ENCODE measurements around the gene SIN3A.
"Not testable (repeated sequence)": the region's sequence is repeated elsewhere in the genome, so short reads cannot be mapped to it uniquely, and the experiment has no call there.

Gene SIN3A

GRCh38 chr15:75446151-75446550, 5.3 kb downstream of the SIN3A start:
- H3K4me1 ChIP-seq (ENCODE audit: control insufficient read depth, insufficient read depth, low read length), result peaks cover 8% of the 10 kb centered on the region
- no peaks in the 10 kb centered on the region for H3K27me3 ChIP-seq (ENCODE audit: control insufficient read depth, insufficient read depth, low read length)
- no peak overlapping the region for H3K9ac ChIP-seq (ENCODE audit: low read length)

DNA sequence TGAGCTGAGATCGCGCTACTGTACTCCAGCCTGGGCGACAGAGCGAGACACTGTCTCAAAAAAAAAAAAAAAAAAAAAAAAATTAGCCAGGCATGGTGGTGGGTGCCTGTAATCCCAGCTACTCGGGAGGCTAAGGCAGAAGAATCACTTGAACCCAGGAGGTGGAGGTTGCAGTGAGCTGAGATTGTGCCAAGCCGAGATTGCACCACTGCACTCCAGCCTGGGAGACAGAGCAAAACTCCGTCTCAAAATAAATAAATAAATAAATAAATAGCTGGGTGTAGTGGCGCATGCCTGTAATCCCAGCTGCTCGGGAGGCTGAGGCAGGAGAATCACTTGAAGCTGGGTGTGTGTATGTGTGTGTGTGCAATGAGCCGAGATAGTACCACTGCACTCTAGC, 6.2 kb downstream of the SIN3A start:
- H3K4me3 ChIP-seq (ENCODE audit: low read length); H3K9ac ChIP-seq (ENCODE audit: low read length); H3K27me3 ChIP-seq (ENCODE audit: control insufficient read depth, insufficient read depth, low read length); H3K4me1 ChIP-seq (ENCODE audit: control insufficient read depth, insufficient read depth, low read length); H3K9me3 ChIP-seq (ENCODE audit: control insufficient read depth, low read length); H3K36me3 ChIP-seq (ENCODE audit: control insufficient read depth, insufficient read depth, low read length): not testable (repeated sequence)

More at GRCh38 chr15:75446151-75446550, 5.3 kb downstream of the SIN3A start:
- no peak overlapping the region for H3K4me3 ChIP-seq (ENCODE audit: low read length)
- H3K9me3 ChIP-seq (ENCODE audit: control insufficient read depth, low read length), result no peaks in the 10 kb centered on the region
- no peaks in the 10 kb centered on the region for H3K36me3 ChIP-seq (ENCODE audit: control insufficient read depth, insufficient read depth, low read length)

- not testable (repeated sequence) for H3K4me3 ChIP-seq (ENCODE audit: low read length)
Observed at GRCh38 chr15:75443972-75444453, 7.5 kb downstream of the SIN3A start.

GRCh38 chr15:75437721-75438120, 13.8 kb downstream of the SIN3A start:
- Histone ChIP-seq H3K4me3 (ENCODE audit: low read length) (no peak overlapping the region), H3K27me3 (ENCODE audit: control insufficient read depth, insufficient read depth, low read length) (no peaks in the 10 kb centered on the region), H3K9me3 (ENCODE audit: control insufficient read depth, low read length) (no peaks in the 10 kb centered on the region), H3K9ac (ENCODE audit: low read length) (no peak overlapping the region), H3K36me3 (ENCODE audit: control insufficient read depth, insufficient read depth, low read length) (no peaks in the 10 kb centered on the region), H3K4me1 (ENCODE audit: control insufficient read depth, insufficient read depth, low read length) (no peaks in the 10 kb centered on the region)

More at GRCh38 chr15:75443972-75444453, 7.5 kb downstream of the SIN3A start:
- H3K9me3 ChIP-seq (ENCODE audit: control insufficient read depth, low read length); H3K36me3 ChIP-seq (ENCODE audit: control insufficient read depth, insufficient read depth, low read length); H3K9ac ChIP-seq (ENCODE audit: low read length); H3K27me3 ChIP-seq (ENCODE audit: control insufficient read depth, insufficient read depth, low read length); H3K4me1 ChIP-seq (ENCODE audit: control insufficient read depth, insufficient read depth, low read length): not testable (repeated sequence)

DNA sequence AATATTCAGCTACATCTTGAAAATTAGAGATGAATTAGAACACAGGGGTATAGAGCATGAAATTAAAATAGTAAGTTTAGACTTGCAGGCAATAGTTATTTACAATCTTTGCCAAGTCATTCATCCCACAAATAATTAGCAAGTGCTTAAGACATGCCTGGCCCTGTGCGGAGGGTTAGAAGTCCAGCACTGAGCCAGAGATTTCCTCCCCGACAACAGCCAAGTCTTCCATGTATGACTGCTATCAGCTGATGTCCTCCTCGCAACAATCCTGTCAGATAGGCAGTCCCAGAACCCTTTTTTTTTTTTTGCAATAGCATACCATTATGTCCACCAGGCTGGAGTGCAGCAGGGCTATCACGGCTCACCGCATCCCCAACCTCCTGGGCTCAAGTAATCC, 14.6 kb downstream of the SIN3A start:
- no peaks in the 10 kb centered on the region for H3K4me1 ChIP-seq (ENCODE audit: control insufficient read depth, insufficient read depth, low read length)
- H3K27me3 ChIP-seq (ENCODE audit: control insufficient read depth, insufficient read depth, low read length), result no peaks in the 10 kb centered on the region
- no peak overlapping the region for H3K9ac ChIP-seq (ENCODE audit: low read length)
- no peaks in the 10 kb centered on the region for H3K36me3 ChIP-seq (ENCODE audit: control insufficient read depth, insufficient read depth, low read length)
- no peak overlapping the region for H3K4me3 ChIP-seq (ENCODE audit: low read length)
- H3K9me3 ChIP-seq (ENCODE audit: control insufficient read depth, low read length), result no peaks in the 10 kb centered on the region

GRCh38 chr15:75431682-75432081, 19.8 kb downstream of the SIN3A start:
- Histone ChIP-seq H3K9ac (ENCODE audit: low read length) (no peak overlapping the region), H3K4me1 (ENCODE audit: control insufficient read depth, insufficient read depth, low read length) (no peaks in the 10 kb centered on the region), H3K9me3 (ENCODE audit: control insufficient read depth, low read length) (no peaks in the 10 kb centered on the region), H3K27me3 (ENCODE audit: control insufficient read depth, insufficient read depth, low read length) (no peaks in the 10 kb centered on the region), H3K36me3 (ENCODE audit: control insufficient read depth, insufficient read depth, low read length) (no peaks in the 10 kb centered on the region), H3K4me3 (ENCODE audit: low read length) (no peak overlapping the region)

- Histone ChIP-seq H3K9me3 (ENCODE audit: control insufficient read depth, low read length) (no peaks in the 10 kb centered on the region), H3K4me3 (ENCODE audit: low read length) (no peak overlapping the region), H3K27me3 (ENCODE audit: control insufficient read depth, insufficient read depth, low read length) (no peaks in the 10 kb centered on the region), H3K9ac (ENCODE audit: low read length) (no peak overlapping the region), H3K4me1 (ENCODE audit: control insufficient read depth, insufficient read depth, low read length) (no peaks in the 10 kb centered on the region), H3K36me3 (ENCODE audit: control insufficient read depth, insufficient read depth, low read length) (no peaks in the 10 kb centered on the region)
Observed at GRCh38 chr15:75431270-75431669, 20.2 kb downstream of the SIN3A start.

GRCh38 chr15:75430259-75430658, 21.2 kb downstream of the SIN3A start:
- no peaks in the 10 kb centered on the region for H3K9me3 ChIP-seq (ENCODE audit: control insufficient read depth, low read length)
- H3K9ac ChIP-seq (ENCODE audit: low read length), result no peak overlapping the region
- no peaks in the 10 kb centered on the region for H3K27me3 ChIP-seq (ENCODE audit: control insufficient read depth, insufficient read depth, low read length)
- H3K36me3 ChIP-seq (ENCODE audit: control insufficient read depth, insufficient read depth, low read length), result no peaks in the 10 kb centered on the region
- no peaks in the 10 kb centered on the region for H3K4me1 ChIP-seq (ENCODE audit: control insufficient read depth, insufficient read depth, low read length)
- no peak overlapping the region for H3K4me3 ChIP-seq (ENCODE audit: low read length)

DNA sequence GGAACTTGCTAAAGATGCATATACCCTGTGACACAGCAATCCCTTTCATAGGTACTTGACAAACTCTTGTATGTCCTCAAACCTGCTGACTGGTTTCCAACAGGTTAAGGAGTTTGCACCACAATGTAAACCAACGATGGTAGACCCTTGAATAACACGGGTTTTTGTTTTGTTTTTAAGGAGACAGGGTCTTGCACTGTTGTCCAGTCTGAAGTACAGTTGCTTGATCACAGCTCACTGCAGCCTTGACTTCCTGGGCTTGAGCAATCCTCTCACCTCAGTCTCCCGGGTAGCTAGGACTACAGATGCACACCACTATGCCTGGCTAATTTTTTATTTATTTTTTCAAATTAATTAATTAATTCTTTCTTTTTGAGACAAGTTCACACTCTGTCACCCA, 23.3 kb downstream of the SIN3A start:
- H3K4me3 ChIP-seq (ENCODE audit: low read length), result no peak overlapping the region
- no peaks in the 10 kb centered on the region for H3K9me3 ChIP-seq (ENCODE audit: control insufficient read depth, low read length)
- no peaks in the 10 kb centered on the region for H3K4me1 ChIP-seq (ENCODE audit: control insufficient read depth, insufficient read depth, low read length)
- H3K27me3 ChIP-seq (ENCODE audit: control insufficient read depth, insufficient read depth, low read length), result no peaks in the 10 kb centered on the region
- H3K36me3 ChIP-seq (ENCODE audit: control insufficient read depth, insufficient read depth, low read length), result no peaks in the 10 kb centered on the region
- H3K9ac ChIP-seq (ENCODE audit: low read length), result no peak overlapping the region

DNA sequence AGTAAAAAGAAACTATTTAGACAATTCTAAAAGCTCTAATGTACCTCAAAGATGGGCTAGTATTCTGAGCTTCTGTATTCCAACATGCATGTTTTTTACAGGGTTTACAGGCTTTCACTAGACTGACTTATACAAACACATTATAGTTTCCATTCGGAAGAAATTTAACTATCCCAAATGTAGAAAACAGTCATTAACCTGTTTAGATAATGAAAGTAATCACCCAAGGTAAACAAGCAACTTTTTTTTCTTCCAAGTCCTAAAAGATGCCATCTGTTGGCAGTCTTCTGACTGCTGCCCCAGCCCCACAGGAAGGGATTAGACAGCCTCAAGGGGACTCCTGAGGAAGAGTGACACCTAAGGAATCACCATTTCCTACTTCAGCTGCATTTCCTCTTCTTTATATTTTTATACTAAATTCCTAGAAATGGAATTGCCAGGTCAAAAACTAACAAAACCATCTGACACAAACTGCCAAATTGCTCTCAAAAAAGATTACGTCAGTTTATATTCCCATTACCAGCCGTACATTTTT, 25.5 kb downstream of the SIN3A start:
- Histone ChIP-seq H3K9me3 (ENCODE audit: control insufficient read depth, low read length) (no peaks in the 10 kb centered on the region), H3K4me3 (ENCODE audit: low read length) (no peak overlapping the region), H3K4me1 (ENCODE audit: control insufficient read depth, insufficient read depth, low read length) (no peaks in the 10 kb centered on the region), H3K9ac (ENCODE audit: low read length) (no peak overlapping the region), H3K36me3 (ENCODE audit: control insufficient read depth, insufficient read depth, low read length) (peaks cover 5% of the 10 kb centered on the region), H3K27me3 (ENCODE audit: control insufficient read depth, insufficient read depth, low read length) (no peaks in the 10 kb centered on the region)

DNA sequence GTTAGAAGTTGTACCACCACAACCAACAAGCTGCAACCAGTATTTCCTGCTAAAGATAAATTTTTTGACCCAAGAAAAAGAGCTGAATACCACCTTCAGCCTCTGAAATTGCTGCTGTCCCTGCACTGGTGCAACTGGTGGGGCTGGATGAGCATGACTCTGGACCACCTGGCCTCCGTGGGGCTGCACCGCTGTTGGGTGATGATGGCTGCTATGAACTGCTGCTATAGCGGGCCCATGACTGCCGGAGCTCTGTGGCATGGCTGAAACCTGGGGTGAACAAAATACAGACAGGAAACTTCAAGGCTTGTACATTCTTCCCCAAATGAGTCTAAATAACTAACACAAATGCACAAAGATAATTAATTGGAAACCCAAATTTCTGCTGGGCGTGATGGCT, 28.9 kb downstream of the SIN3A start:
- Histone ChIP-seq H3K9me3 (ENCODE audit: control insufficient read depth, low read length) (no peaks in the 10 kb centered on the region), H3K27me3 (ENCODE audit: control insufficient read depth, insufficient read depth, low read length) (no peaks in the 10 kb centered on the region), H3K4me3 (ENCODE audit: low read length) (no peak overlapping the region), H3K36me3 (ENCODE audit: control insufficient read depth, insufficient read depth, low read length) (peaks cover 5% of the 10 kb centered on the region), H3K9ac (ENCODE audit: low read length) (no peak overlapping the region), H3K4me1 (ENCODE audit: control insufficient read depth, insufficient read depth, low read length) (peaks cover 3% of the 10 kb centered on the region)

DNA sequence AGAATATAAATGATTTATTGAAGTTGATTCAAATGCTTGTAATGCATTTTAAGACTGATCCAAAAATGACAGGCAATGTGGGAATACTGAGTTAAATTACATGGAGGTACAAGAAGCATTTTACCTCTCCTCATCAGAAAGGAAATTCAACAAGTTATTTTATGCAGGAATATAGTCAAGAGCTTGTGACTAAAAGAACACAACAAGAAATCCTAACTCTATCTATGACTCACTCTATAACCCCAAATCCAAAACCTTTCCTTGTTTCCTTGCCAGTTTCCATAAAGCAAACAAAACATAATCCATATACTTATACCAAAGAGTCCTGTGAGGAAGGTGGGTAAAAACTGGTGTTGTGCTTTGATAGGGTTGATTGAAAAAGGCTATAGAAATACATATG, 30.8 kb downstream of the SIN3A start:
- Histone ChIP-seq H3K4me1 (ENCODE audit: control insufficient read depth, insufficient read depth, low read length) (peaks cover 13% of the 10 kb centered on the region), H3K36me3 (ENCODE audit: control insufficient read depth, insufficient read depth, low read length) (peaks cover 5% of the 10 kb centered on the region), H3K9me3 (ENCODE audit: control insufficient read depth, low read length) (no peaks in the 10 kb centered on the region), H3K27me3 (ENCODE audit: control insufficient read depth, insufficient read depth, low read length) (no peaks in the 10 kb centered on the region), H3K9ac (ENCODE audit: low read length) (no peak overlapping the region), H3K4me3 (ENCODE audit: low read length) (no peak overlapping the region)

GRCh38 chr15:75416584-75416983, 34.9 kb downstream of the SIN3A start:
- H3K36me3 ChIP-seq (ENCODE audit: control insufficient read depth, insufficient read depth, low read length), result peaks cover 10% of the 10 kb centered on the region
- H3K4me3 ChIP-seq (ENCODE audit: low read length), result no peak overlapping the region
- H3K4me1 ChIP-seq (ENCODE audit: control insufficient read depth, insufficient read depth, low read length), result peaks cover 13% of the 10 kb centered on the region

More at GRCh38 chr15:75416584-75416983, 34.9 kb downstream of the SIN3A start:
- Histone ChIP-seq H3K9me3 (ENCODE audit: control insufficient read depth, low read length) (no peaks in the 10 kb centered on the region), H3K9ac (ENCODE audit: low read length) (no peak overlapping the region), H3K27me3 (ENCODE audit: control insufficient read depth, insufficient read depth, low read length) (no peaks in the 10 kb centered on the region)
